Thymus (tissue), 11 donors: ENCODE results near the gene PIANP. TPM values are rescaled to one million over a fixed set of nuclear protein-coding genes. Genes with fewer than 3 reads are reported as not detected.

Source experiments
- DNase-seq, 9 donors: peaks; one replicate each; pipeline ENCODE4 v3.0.0-alpha.2; 2013; ENCODE audit warnings: low spot score in 9 of 9, low read depth in 6 of 9, missing footprints in 1 of 9
- H3K27ac ChIP-seq, 2 donors: one replicate each; pipeline ENCODE4 v1.5.1; 2013; ENCODE audit warnings: control low read depth in 1 of 2, low read depth in 1 of 2, low read length in 1 of 2, mild to moderate bottlenecking in 1 of 2, moderate library complexity in 1 of 2
- H3K27me3 ChIP-seq, 2 donors: one replicate each; pipeline ENCODE4 v1.5.1; 2013; ENCODE audit warnings: low read length in 1 of 2; ENCODE audit not compliant: control insufficient read depth in 2 of 2, insufficient read depth in 1 of 2
- H3K36me3 ChIP-seq, 2 donors: one replicate each; pipeline ENCODE4 v1.5.1; 2013; ENCODE audit warnings: low read length in 1 of 2, mild to moderate bottlenecking in 1 of 2, moderate library complexity in 1 of 2; ENCODE audit not compliant: control insufficient read depth in 2 of 2, insufficient read depth in 2 of 2
- H3K4me1 ChIP-seq, 2 donors: one replicate each; pipeline ENCODE4 v1.5.1; 2013; ENCODE audit warnings: low read length in 2 of 2; ENCODE audit not compliant: control insufficient read depth in 2 of 2, insufficient read depth in 2 of 2
- H3K4me3 ChIP-seq, 2 donors: one replicate each; pipeline ENCODE4 v1.5.1; 2013; ENCODE audit warnings: low read length in 2 of 2, control low read depth in 1 of 2, mild to moderate bottlenecking in 1 of 2
- H3K9me3 ChIP-seq, 2 donors: one replicate each; pipeline ENCODE4 v1.5.1; 2013; ENCODE audit warnings: low read length in 1 of 2, mild to moderate bottlenecking in 1 of 2; ENCODE audit not compliant: control insufficient read depth in 2 of 2, insufficient read depth in 1 of 2
- WGBS: extraction: QIAGEN DNeasy Blood & Tissue Kit; methylation state at CpG from one replicate; pipeline ENCODE4 v1.1.7; 2013; 5-methylcytosine and 5-hydroxymethylcytosine counted together
- polyA plus RNA-seq: library from polyadenylated mRNA; stranded (reverse); fragments of 200-250 nt; gene quantifications from one replicate; pipeline ENCODE4 v1.2.3, GENCODE V29; 2013
- total RNA-seq: library from RNA; stranded (reverse); fragments of 120-200 nt; gene quantifications from one replicate; pipeline ENCODE4 v1.2.4, GENCODE V29; 2013
- donor health status: healthy.

PIANP gene
- total and polyA plus RNA-seq, 2 donors: 0.09 to 0.23 TPM

- Histone ChIP-seq H3K36me3 (peaks cover 17 to 21% of the 10 kb centered on the region in 2 donors), H3K27ac (no peak overlapping the region), H3K4me1 (no peaks in the 10 kb centered on the region), H3K27me3 (no peaks in the 10 kb centered on the region), H3K9me3 (no peaks in the 10 kb centered on the region), H3K4me3 (no peak overlapping the region)
- peak in 1 of 9 donors; percentile 37 for DNase-seq
- 61% methylated on average over 8 of the region's 8 CpGs for WGBS
Observed at GRCh38 chr12:6735448-6736191, 35.0 kb upstream of the PIANP start.

- Histone ChIP-seq H3K27me3 (no peaks in the 10 kb centered on the region), H3K9me3 (no peaks in the 10 kb centered on the region), H3K4me3 (no peak overlapping the region), H3K36me3 (peaks cover 25 to 30% of the 10 kb centered on the region in 2 donors), H3K4me1 (no peaks in the 10 kb centered on the region), H3K27ac (no peak overlapping the region)
- no peak for DNase-seq
- WGBS: 97% methylated on average over 10 of the region's 10 CpGs
Observed at GRCh38 chr12:6734506-6735387, 34.1 kb upstream of the PIANP start.

GRCh38 chr12:6730169-6730568, 29.6 kb upstream of the PIANP start:
- H3K4me1 ChIP-seq: no peaks in the 10 kb centered on the region
- H3K27me3 ChIP-seq: no peaks in the 10 kb centered on the region
- no peaks in the 10 kb centered on the region for H3K9me3 ChIP-seq
- DNase-seq: no peak
- H3K4me3 ChIP-seq: no peak overlapping the region
- 97% methylated on average over 8 of the region's 8 CpGs for WGBS
- peaks cover 43 to 58% of the 10 kb centered on the region in 2 donors for H3K36me3 ChIP-seq
- no peak overlapping the region for H3K27ac ChIP-seq

GRCh38 chr12:6729186-6729585, 28.6 kb upstream of the PIANP start:
- no peak for DNase-seq
- Histone ChIP-seq H3K27me3 (no peaks in the 10 kb centered on the region), H3K4me3 (no peak overlapping the region), H3K4me1 (peaks cover 6 to 9% of the 10 kb centered on the region in 2 donors), H3K27ac (no peak overlapping the region), H3K9me3 (peaks cover 0 to 4% of the 10 kb centered on the region in 2 donors), H3K36me3 (peaks cover 38 to 54% of the 10 kb centered on the region in 2 donors)
- 98% methylated on average over 18 of the region's 18 CpGs for WGBS

- Histone ChIP-seq H3K9me3 (peaks cover 0 to 4% of the 10 kb centered on the region in 2 donors), H3K27ac (no peak overlapping the region), H3K4me3 (no peak overlapping the region), H3K4me1 (peaks cover 6 to 9% of the 10 kb centered on the region in 2 donors), H3K36me3 (peaks cover 23 to 33% of the 10 kb centered on the region in 2 donors), H3K27me3 (peaks cover 0 to 2% of the 10 kb centered on the region in 2 donors)
- no peak for DNase-seq
- WGBS: 98% methylated on average over 7 of the region's 7 CpGs
Observed at GRCh38 chr12:6725350-6725749, 24.7 kb upstream of the PIANP start.

GRCh38 chr12:6724409-6724797, 23.8 kb upstream of the PIANP start:
- H3K27ac ChIP-seq: peak overlapping the region; percentile 64 to 86
- peaks cover 6 to 9% of the 10 kb centered on the region in 2 donors for H3K4me1 ChIP-seq
- peaks cover 0 to 2% of the 10 kb centered on the region in 2 donors for H3K27me3 ChIP-seq
- 10% methylated on average over 10 of the region's 10 CpGs for WGBS
- peak overlapping the region; percentile 48 to 68 for H3K4me3 ChIP-seq
- H3K36me3 ChIP-seq: peaks cover 14 to 24% of the 10 kb centered on the region in 2 donors
- H3K9me3 ChIP-seq: peaks cover 0 to 4% of the 10 kb centered on the region in 2 donors
- DNase-seq: peak in 2 of 9 donors; percentile 25 to 28

- H3K27ac ChIP-seq: peak within 1 kb of the TSS; percentile 64 to 86
- peaks cover 0 to 4% of the 10 kb centered on the region in 2 donors for H3K9me3 ChIP-seq
- H3K27me3 ChIP-seq: peaks cover 0 to 2% of the 10 kb centered on the region in 2 donors
- peak within 1 kb of the TSS; percentile 48 to 68 for H3K4me3 ChIP-seq
- WGBS: under 1% methylated on average over 49 of the region's 49 CpGs
- peak; percentile 74 to 97 (median 89) for DNase-seq
- H3K36me3 ChIP-seq: peaks cover 9 to 18% of the 10 kb centered on the region in 2 donors
- peaks cover 6 to 9% of the 10 kb centered on the region in 2 donors for H3K4me1 ChIP-seq
Observed at GRCh38 chr12:6723607-6724408, 23.2 kb upstream of the PIANP start, which contains the start of gene COPS7A. Gene COPS7A (plus strand): TSS chr12:6724046. CDS start chr12:6724657, 611 bp downstream.

GRCh38 chr12:6722863-6723262, 22.2 kb upstream of the PIANP start:
- H3K4me1 ChIP-seq: peaks cover 6 to 9% of the 10 kb centered on the region in 2 donors
- no peak overlapping the region for H3K27ac ChIP-seq
- no peak for DNase-seq
- WGBS: 85% methylated on average over 3 of the region's 3 CpGs
- H3K27me3 ChIP-seq: peaks cover 0 to 2% of the 10 kb centered on the region in 2 donors
- H3K4me3 ChIP-seq: no peak overlapping the region
- H3K36me3 ChIP-seq: peaks cover under 1 to 10% of the 10 kb centered on the region in 2 donors
- H3K9me3 ChIP-seq: peaks cover 0 to 4% of the 10 kb centered on the region in 2 donors
